Calu3 (cell line): Measurements from ENCODE around the gene MLC1. TPM values are rescaled to one million over a fixed set of nuclear protein-coding genes. Genes with fewer than 3 reads are reported as not detected.

Experiments used
- BruUV-seq: library from RNA; stranded (reverse); fragments of 400-500 nt; replicated peaks from 2 replicates; lab custom pipeline; 2021; lab: Mats Ljungman, UMichigan
- CTCF ChIA-PET: fragments of 300-600 bp; sonication (Branson Sonifier 250); formaldehyde crosslinking; loops from one replicate; lab custom pipeline; 2022; ENCODE audit warnings: antibody characterized with exemption; lab: Charles Lee
- DNase-seq: peaks from one replicate; pipeline ENCODE4 v3.0.0; 2022
- H3K27ac Mint-ChIP-seq: one replicate; pipeline ENCODE4 v1.8.0; 2022; ENCODE audit warnings: mixed read lengths; ENCODE audit not compliant: unreplicated experiment
- H3K27me3 Mint-ChIP-seq: one replicate; pipeline ENCODE4 v1.8.0; 2022; ENCODE audit warnings: mixed read lengths; ENCODE audit not compliant: unreplicated experiment
- H3K36me3 Mint-ChIP-seq: one replicate; pipeline ENCODE4 v1.8.0; 2022; ENCODE audit warnings: mild to moderate bottlenecking, moderate library complexity, mixed read lengths; ENCODE audit not compliant: insufficient read depth, unreplicated experiment
- H3K4me1 Mint-ChIP-seq: one replicate; pipeline ENCODE4 v1.8.0; 2022; ENCODE audit warnings: mild to moderate bottlenecking, low read depth, mixed read lengths; ENCODE audit not compliant: unreplicated experiment
- H3K4me3 Mint-ChIP-seq: one replicate; pipeline ENCODE4 v1.8.0; 2022; ENCODE audit warnings: mild to moderate bottlenecking, low read depth, moderate library complexity, mixed read lengths; ENCODE audit not compliant: unreplicated experiment
- H3K9me3 Mint-ChIP-seq: one replicate; pipeline ENCODE4 v1.8.0; 2022; ENCODE audit warnings: low read depth, mixed read lengths; ENCODE audit not compliant: unreplicated experiment
- intact Hi-C: fragments of 100-400 bp; cut with micrococcal nuclease; formaldehyde crosslinking; loops from one replicate; pipeline ENCODE4 v1.10.0; 2022; ENCODE audit not compliant: unreplicated experiment
- total RNA-seq: library from RNA; stranded (reverse); gene quantifications from 2 replicates; pipeline ENCODE4 v1.2.3, GENCODE V29; 2022
- TF ChIP-seq, protein P1 (sequence below): fragments of 200-600 bp; IDR thresholded peaks from one replicate; pipeline ENCODE4 v1.8.0; 2022; ENCODE audit warnings: antibody characterized with exemption; ENCODE audit not compliant: unreplicated experiment

MLC1 gene
- total RNA-seq, 1 experiment from 2014 or later = not detected

DNA sequence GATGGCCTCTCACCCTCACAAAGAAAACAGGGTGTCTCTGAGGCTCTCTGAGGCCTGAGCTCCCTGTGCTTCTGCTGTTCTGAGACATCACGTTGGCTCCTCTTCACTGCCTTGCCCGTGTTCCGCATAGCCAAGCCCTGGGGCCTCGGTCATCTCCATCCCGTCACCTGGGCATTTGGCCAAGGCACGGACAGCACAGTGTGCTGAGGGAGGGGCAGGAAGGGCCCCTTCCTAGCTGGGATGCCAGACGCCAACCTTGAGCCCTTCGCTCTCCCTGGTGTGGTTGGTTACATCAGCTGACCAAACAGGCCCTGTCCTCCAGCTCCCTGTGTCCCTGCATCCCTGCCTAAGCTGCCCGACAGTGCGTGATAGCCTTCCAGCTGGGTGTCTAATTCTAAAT is 30.5 kb upstream of the MLC1 start:
- TF ChIP-seq, protein P1, sequence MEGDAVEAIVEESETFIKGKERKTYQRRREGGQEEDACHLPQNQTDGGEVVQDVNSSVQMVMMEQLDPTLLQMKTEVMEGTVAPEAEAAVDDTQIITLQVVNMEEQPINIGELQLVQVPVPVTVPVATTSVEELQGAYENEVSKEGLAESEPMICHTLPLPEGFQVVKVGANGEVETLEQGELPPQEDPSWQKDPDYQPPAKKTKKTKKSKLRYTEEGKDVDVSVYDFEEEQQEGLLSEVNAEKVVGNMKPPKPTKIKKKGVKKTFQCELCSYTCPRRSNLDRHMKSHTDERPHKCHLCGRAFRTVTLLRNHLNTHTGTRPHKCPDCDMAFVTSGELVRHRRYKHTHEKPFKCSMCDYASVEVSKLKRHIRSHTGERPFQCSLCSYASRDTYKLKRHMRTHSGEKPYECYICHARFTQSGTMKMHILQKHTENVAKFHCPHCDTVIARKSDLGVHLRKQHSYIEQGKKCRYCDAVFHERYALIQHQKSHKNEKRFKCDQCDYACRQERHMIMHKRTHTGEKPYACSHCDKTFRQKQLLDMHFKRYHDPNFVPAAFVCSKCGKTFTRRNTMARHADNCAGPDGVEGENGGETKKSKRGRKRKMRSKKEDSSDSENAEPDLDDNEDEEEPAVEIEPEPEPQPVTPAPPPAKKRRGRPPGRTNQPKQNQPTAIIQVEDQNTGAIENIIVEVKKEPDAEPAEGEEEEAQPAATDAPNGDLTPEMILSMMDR = no peak
- DNase-seq = no peak
- intact Hi-C loops = no loop called here
- Mint-ChIP-seq H3K27ac (no peak overlapping the region), H3K4me1 (peaks cover 22% of the 10 kb centered on the region), H3K9me3 (no peaks in the 10 kb centered on the region), H3K4me3 (no peak overlapping the region), H3K27me3 (peaks cover 39% of the 10 kb centered on the region), H3K36me3 (peaks cover 4% of the 10 kb centered on the region)
- CTCF ChIA-PET = interaction anchor here (0.6 to 0.7 kb wide), 2 partner anchors 9 to 22 kb away, joined by 5 to 6 read pairs; no protein-coding TSS in a partner anchor
- BruUV-seq = no TSS peak

DNA sequence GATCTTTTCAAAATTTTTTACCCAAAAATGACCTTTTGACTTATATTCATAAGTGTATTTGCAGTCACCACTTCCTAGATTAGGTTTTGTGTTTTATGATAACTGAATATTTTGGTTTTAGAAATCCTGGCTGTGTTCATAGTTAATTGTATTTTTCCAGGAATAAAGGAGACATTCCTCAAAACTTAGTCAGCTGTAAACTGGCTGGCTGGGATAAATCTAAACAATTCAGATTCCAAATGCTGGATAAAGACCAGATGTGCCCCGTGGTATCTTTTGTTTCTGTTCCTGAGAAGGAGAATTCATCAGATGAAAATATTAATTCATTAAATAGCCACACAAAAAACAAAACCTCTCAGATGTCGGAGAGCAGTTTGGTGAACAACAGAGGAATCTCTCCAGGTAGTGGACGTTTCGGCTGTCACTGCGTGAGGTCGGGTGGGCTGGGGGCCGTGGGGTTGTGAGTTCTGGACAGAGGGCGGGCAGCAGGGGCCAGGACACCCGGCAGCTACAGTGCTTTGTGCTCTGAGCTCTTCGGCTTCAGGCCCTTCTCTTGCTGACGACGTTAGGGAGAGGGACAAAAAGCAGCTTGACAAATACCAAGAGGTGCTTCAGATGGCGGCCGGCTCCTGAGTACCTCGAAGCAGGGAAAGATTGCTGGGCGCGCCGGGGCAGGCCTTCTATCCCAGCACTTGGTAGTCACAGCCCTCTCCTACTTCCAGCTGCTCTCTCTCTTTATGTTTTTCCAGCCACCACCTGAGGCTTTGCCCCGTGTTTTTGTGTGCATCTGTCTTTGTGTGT is 29.2 kb upstream of the MLC1 start:
- Mint-ChIP-seq H3K27ac (no peak overlapping the region), H3K27me3 (peaks cover 29% of the 10 kb centered on the region), H3K36me3 (peaks cover 4% of the 10 kb centered on the region), H3K9me3 (no peaks in the 10 kb centered on the region), H3K4me3 (no peak overlapping the region), H3K4me1 (peaks cover 14% of the 10 kb centered on the region)
- CTCF ChIA-PET = no interaction called here
- BruUV-seq = no TSS peak
- intact Hi-C loops = no loop called here
- DNase-seq = no peak
- TF ChIP-seq, protein P1 = no peak

DNA sequence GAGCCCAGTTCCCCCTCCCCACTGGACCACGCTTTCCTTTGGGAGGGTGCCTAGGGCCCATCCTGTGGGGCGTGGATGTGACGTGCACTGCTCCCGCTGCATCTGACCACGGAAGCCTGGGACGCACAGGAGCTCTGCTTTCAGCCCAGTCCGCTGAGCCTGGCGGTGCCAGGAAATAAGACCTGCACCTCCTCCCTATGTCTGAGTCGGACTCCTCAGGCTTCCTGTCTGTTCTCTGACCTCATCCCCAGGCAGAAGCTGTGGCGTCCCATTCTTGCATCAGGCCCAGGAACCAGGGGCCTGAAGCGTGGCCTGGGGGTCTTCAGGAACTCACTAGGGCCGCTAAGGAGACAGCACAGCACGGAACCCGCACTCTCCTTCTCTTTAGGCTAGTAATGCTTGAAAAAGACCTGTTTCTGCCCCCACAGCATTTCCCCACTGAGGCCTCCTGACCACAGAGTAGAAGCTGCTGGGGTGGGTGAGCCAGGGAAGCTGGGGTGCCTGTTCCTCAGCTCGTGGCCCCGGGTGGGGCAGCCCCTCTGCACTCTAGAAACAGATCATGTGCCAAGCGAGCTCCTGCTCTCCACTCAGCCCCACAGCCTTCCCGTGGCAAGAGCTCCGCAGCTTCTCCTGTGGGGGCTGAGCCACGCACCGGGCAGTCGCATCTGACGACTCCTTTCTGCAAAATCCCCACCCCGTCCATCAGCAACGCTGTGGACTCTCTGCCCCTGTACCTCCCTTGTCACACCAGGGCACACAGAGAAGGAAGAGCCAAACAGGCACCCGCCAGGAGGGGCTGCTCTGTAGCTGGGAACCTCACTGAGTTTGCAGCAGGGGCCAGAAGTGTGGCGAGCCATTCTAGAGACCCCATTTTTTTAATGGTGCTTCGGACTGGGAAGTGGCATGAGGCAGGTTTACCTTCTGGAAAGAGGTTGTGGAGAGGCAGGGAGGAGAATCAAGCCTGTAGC is 27.2 kb upstream of the MLC1 start:
- CTCF ChIA-PET = no interaction called here

DNA sequence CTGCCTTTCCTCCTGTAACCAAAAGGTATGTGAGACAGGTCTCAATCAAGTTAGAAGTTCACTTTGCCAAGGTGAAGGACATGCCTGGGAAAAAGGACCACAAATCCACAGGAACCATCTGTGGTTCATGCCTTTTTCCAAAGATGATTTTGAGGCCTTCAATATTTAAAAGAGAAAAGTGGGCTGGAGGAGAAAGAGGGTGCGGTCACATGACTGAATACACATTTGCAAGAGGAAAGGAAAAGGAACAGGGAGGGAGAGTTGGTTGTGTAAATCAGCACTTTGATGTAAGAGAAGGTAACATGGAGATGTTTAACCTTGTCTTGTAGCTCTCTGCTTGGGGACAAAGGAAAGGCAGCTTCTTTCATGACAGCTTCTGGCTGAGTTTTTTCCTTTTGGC is 25.8 kb upstream of the MLC1 start:
- BruUV-seq = no TSS peak
- Mint-ChIP-seq H3K9me3 (no peaks in the 10 kb centered on the region), H3K27ac (no peak overlapping the region), H3K27me3 (peaks cover 41% of the 10 kb centered on the region), H3K4me3 (no peak overlapping the region), H3K36me3 (no peaks in the 10 kb centered on the region), H3K4me1 (no peaks in the 10 kb centered on the region)
- TF ChIP-seq, protein P1 = no peak
- CTCF ChIA-PET = interaction anchor here (0.7 kb wide), 1 partner anchor 702 kb away, joined by 8 read pairs; no protein-coding TSS in a partner anchor
- DNase-seq = no peak
- intact Hi-C loops = no loop called here

More for the DNA sequence above, 27.2 kb upstream of the MLC1 start:
- BruUV-seq = no TSS peak
- intact Hi-C loops = no loop called here
- H3K4me3 Mint-ChIP-seq = no peak overlapping the region
- TF ChIP-seq, protein P1 = no peak
- peak; percentile 14 for DNase-seq
- H3K27me3 Mint-ChIP-seq = peaks cover 41% of the 10 kb centered on the region
- H3K4me1 Mint-ChIP-seq = no peaks in the 10 kb centered on the region
- H3K27ac Mint-ChIP-seq = no peak overlapping the region
- H3K9me3 Mint-ChIP-seq = no peaks in the 10 kb centered on the region
- no peaks in the 10 kb centered on the region for H3K36me3 Mint-ChIP-seq
